Sigmoid colon (tissue), 4 donors: Measurements from ENCODE around the gene NCOA6.

ENCODE experiments used
- POLR2AphosphoS5 ChIP-seq, 4 donors: sonication (generic); formaldehyde crosslinking; IDR thresholded peaks; one replicate each; pipeline ENCODE4 v1.6.1; 2017; ENCODE audit warnings: antibody characterized with exemption in 4 of 4
- TF ChIP-seq, protein P1 (sequence below), 4 experiments: fragments of 450-650 bp in 3 of 4; fragments of 200-600 bp in 1 of 4; IDR thresholded peaks; one replicate each; pipeline ENCODE4 v1.5.1; 2016 to 2019; ENCODE audit warnings: antibody characterized with exemption in 4 of 4, mild to moderate bottlenecking in 3 of 4, moderate library complexity in 2 of 4

DNA sequence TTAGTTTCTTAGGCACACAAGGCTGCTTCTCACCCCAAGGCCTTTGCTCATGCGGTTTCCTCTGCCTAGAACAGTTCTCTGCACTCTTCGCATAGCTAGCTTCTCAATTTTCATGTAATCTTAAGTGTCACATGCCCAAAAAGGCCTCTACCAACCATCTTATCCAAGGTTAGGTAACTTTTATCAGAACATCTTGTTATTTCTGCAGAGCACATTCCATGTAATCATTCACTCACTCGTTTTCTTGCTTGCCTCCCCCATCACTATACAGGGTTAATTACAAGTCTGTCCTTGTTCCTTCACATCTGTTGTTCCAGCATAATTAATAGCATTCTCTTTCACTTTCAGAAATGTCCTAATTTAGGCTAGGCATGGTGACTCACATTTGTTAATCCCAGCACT lies 53.8 kb downstream of the NCOA6 start:
- TF ChIP-seq, protein P1, sequence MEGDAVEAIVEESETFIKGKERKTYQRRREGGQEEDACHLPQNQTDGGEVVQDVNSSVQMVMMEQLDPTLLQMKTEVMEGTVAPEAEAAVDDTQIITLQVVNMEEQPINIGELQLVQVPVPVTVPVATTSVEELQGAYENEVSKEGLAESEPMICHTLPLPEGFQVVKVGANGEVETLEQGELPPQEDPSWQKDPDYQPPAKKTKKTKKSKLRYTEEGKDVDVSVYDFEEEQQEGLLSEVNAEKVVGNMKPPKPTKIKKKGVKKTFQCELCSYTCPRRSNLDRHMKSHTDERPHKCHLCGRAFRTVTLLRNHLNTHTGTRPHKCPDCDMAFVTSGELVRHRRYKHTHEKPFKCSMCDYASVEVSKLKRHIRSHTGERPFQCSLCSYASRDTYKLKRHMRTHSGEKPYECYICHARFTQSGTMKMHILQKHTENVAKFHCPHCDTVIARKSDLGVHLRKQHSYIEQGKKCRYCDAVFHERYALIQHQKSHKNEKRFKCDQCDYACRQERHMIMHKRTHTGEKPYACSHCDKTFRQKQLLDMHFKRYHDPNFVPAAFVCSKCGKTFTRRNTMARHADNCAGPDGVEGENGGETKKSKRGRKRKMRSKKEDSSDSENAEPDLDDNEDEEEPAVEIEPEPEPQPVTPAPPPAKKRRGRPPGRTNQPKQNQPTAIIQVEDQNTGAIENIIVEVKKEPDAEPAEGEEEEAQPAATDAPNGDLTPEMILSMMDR (IDR thresholded peaks at IDR 0.05): no peak
- TF ChIP-seq POLR2AphosphoS5 (IDR thresholded peaks at IDR 0.05): no peak
